HG03342 (cell line): ENCODE results near the gene WWC1.

Source experiments
- ATAC-seq: cut with Tn5 transposase; IDR thresholded peaks from one replicate; pipeline ENCODE4 v1.9.1; 2021; ENCODE audit warnings: mild to moderate bottlenecking, moderate library complexity; ENCODE audit not compliant: unreplicated experiment

WWC1 gene

DNA sequence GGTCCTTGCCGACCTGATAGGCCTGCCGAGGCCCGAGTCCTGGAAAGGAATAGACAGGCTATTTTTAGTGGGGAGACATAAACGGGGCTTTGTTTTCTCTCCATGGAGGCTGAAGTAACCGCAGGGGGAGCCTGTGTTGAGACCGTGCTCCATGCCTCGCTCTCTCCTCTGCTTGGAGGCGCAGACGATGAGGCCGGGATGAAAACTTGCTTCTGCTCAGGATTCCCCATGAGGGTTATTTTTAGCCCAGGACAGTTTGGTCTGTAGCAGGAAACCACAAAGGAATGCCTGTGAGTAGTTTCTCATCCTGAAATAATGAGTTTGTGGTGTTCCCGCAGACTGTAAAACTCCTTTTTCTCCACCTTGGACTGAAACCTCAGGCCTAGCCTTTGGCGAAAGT lies 112.9 kb downstream of the WWC1 start:
- ATAC-seq = no peak

DNA sequence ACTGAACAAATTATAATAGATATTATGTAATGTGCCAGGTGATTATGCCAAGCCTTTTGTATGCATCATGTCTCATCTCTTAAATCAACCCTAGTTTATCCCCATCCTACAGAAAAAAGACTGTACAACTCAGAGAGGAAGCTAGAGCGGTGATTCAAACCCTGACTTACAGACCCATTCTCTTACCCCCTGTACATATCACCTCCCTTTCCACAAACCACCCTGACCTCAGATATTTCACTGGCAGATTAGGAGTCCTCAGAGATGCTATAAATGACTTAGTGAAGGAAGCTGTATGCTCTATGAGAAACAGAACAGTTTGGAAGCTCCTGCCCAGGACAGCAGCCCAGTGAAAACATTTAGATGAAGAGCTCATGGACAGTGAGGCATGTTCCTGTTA lies 115.8 kb downstream of the WWC1 start:
- ATAC-seq = no peak

- no peak for ATAC-seq
These were observed 117.3 kb downstream of the WWC1 start for GRCh38 chr5:168408561-168409305.

GRCh38 chr5:168409591-168410458 lies 118.4 kb downstream of the WWC1 start:
- ATAC-seq = no peak

- ATAC-seq = no peak
These were observed 120.4 kb downstream of the WWC1 start for GRCh38 chr5:168411871-168412270.

DNA sequence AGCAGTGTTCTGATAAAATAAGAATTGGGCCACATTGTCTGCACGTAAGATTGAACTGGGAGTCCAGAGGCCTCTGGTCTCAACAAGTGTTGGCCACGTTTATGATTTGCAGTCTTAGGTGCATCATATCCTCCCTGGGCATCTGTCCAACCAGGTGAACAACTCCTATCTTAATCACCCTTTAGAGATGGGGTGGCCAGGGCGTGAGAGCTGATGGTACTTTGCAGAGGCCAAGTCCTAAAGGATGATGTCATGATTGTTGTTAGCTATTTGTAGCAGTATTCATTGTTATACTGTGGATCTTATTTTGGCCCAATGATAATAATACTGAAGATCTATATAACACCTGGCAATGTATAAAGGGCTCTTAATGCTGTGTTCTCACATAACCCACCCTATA lies 121.6 kb downstream of the WWC1 start:
- no peak for ATAC-seq

GRCh38 chr5:168413596-168413995 lies 122.2 kb downstream of the WWC1 start:
- no peak for ATAC-seq

GRCh38 chr5:168415401-168415800 lies 124.0 kb downstream of the WWC1 start:
- no peak for ATAC-seq

DNA sequence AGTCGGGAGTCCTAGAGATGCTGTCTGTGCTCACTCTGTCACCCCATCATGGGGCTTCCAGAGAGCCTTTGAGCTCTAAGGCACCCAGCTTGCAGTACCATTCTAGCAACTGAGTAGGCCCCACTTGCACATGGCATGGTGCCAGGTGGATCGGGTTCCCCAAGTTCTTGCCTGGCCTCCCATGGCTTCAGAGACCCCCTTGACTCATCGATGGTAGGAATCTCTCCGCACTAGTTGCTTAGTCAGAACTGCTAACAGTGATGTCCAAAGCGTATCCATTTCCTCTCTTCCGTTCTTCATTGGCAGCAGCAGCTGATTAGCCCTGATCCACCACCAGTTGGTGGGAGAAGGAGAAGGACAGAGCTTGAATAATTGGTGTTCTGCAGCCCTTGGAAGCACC lies 124.5 kb downstream of the WWC1 start:
- no peak for ATAC-seq

DNA sequence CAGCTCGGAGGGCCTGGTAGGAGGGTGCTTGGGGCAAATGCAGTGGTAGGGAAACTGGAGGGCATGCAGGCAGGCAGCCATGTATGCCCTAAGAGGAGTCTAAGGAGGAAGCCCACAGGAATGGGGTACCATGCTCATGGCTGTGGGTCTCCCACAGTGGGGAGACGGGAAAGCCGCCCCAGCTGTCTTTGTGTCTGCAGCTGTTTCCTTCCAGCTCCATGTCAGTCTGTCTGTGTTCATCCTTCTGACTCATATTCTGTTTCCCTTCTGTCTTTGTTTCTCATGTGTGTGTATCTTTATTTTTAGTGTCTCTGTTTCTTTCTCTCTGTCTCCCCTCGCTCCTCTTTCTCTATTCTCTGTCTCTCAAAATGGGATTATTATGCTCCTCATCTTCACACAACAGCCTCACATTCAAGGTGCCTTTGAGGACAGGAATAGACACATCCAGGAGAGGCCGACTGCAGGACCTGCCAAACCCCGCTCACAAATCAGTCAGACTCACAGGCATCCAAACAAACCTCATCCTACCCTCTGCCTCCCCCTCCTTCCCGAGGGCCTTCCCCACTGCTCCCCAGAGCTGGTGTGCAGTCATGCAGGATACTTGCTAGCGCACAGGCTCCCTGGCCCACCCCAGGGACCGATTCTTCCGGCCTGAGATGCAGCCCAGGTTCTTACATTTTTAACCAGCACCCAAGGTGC lies 126.4 kb downstream of the WWC1 start:
- ATAC-seq = no peak

- ATAC-seq = no peak
These were observed 129.0 kb downstream of the WWC1 start for GRCh38 chr5:168420461-168420860.

DNA sequence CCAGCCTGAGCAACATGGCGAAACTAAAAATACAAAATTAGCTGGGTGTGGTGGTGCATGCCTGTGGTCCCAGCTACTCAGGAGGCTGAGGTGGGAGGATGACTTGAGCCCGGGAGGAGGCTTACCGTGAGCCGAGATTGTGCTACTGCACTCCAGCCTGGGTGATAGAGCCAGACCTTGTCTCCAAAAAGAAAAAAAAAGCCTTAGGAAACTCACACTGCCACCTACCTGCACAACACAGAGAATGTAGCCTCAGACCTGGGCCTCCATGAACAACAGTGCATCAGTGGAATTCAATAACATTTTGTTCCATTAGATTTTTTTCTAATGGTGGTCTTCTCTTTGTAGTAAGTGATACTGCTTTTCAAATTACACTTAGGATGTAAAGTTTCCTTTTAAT lies 131.0 kb downstream of the WWC1 start:
- ATAC-seq = no peak

GRCh38 chr5:168423478-168423877 lies 132.0 kb downstream of the WWC1 start:
- ATAC-seq = no peak

DNA sequence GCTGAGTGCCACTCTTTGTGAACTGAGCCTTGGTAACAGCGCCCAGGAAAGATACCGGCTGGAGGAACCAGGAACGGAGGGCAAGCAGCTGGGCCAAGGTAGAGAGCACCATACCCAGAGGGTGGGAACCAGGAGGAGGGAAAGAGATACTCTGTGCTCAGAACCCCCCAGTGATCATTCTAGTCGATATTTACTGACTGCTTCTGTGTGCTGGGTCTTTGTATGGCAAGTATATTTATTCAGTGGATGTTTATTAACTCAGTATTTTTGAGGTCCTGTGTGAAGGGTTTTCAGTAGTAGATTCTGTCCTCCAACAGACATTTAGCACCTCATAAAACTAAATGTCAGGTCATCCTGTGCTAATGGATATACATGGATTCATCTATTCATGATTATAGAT lies 132.5 kb downstream of the WWC1 start:
- ATAC-seq = no peak

GRCh38 chr5:168424594-168425323 lies 133.3 kb downstream of the WWC1 start:
- ATAC-seq = no peak

DNA sequence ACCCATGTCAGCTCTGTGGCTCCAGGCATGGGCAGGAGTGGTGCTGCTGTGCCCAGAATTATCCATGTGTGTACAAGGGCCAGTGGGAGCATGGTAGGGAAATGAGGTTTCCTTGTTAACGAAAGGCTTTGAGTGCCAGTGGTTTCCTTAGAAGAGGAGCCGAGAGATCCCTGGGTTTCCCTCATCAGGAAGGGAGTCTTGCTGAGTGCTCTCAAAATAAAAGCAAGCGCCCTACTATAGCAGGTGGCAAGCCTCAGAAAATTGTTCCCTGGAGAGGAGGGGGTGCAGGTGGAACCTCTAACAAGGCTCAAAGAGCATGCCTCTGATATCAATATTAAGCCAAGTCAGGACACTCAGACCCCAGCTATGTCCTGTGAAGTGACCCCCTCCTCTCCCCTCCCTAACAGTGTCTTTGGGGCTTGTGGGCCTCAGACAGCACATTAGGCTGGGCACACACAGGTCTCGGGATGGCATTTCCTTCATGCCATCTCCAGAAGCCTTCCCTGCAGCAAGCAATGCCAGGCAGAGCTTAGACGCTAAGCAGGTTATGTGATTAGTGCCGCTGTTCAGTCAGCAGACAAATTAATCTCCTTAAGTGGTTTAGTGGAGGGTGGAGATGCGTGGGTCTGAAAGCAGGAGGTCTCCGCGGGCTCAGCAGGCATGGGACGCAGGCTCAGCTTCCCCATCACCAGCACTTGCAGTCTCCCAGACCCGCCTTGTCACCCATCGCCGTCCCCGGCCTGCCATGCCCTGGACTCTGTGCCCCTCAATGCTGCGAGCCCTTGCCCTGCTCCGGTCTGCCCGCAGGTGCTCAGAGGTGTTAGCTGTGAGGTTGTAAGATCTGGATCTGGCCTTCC lies 134.8 kb downstream of the WWC1 start:
- ATAC-seq = no peak

- ATAC-seq = no peak
These were observed 135.4 kb downstream of the WWC1 start for GRCh38 chr5:168426864-168427172.

DNA sequence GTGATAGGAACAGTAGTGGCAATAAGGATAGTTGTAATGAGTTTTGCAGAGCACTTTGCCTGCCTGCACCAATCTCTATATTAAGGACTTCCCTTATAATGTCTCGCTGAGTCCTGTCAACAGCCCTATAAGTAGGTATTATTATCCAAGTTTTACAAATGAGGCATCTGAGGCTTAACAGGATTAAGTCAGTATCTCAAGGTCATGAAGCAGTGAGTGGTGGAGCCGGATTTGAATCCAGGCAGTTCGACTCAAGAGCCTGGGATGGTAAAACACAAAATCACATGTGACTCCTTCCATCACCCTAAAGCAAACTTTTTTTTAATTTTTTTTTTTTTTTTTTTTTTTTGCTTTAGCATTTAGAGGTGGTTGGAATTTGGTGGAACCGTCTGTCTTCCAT lies 135.8 kb downstream of the WWC1 start:
- no peak for ATAC-seq

DNA sequence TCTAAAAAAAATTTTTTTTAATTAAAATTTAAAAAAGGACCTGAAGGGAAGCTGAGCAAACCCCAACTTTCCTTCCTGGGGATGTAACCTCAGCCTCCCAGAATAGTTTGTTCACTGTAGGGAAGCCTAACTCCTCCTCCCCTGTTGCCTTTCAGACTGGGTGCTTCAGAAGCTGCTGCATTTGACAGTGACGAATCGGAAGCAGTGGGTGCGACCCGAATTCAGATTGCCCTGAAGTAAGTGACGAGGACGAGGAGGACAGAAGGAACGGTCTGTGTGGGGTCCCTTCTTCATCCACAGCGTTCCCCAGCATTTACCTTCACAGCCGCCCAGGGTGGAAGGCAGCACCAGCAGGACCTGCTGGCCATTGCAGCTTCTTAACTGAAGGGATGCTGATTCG lies 137.1 kb downstream of the WWC1 start:
- ATAC-seq = no peak

DNA sequence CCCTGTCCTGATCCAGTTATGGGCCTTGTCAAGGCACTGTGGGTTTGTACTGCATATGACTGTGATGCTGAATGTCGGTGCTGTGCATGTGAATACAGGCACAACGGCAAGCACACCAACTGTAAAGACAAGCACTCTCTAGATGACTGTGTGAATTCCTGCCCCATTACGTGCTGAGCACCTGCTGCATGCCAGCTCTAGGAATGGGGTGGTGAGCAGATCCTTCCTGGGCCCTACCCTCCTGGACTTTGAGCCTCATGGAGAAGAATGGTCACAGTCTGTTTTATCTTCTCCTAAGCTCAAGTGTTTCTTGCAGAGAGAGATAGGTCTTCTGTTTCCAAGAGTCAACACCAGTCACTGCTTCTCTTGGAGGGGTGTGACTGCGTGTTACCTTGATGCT lies 138.9 kb downstream of the WWC1 start:
- no peak for ATAC-seq
